Ishikawa (cell line): ENCODE measurements around the gene SPPL2A.

ENCODE experiments used
- RAD21 ChIP-seq: IDR thresholded peaks from 2 replicates; pipeline ENCODE4 v1.6.1; 2012; ENCODE audit warnings: low read depth
- TF ChIP-seq, protein P1 (sequence below): IDR thresholded peaks from 2 replicates; pipeline ENCODE4 v1.6.1; 2012

DNA sequence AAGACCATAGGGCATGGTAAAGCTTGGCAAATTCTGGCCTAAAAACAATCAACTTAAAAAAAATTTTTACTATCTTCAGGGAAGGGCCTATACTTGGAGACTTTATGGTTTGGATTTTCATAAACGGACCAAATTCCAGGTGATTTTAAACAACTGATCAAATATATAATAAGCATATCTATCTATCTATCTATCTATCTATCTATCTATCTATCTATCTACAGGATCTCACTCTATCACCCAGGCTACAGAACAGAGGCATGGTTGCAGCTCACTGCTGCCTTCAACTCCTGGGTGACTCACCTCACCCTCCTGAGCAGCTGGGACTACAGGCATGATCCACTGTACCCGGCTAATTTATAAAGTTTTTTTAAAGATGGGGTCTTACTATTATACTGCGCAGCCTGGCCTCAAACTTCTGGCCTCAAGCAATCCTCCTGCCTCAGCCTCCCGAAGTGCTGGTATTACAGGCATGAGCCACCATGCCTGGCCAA lies 6.7 kb downstream of the SPPL2A start:
- TF ChIP-seq, protein P1, sequence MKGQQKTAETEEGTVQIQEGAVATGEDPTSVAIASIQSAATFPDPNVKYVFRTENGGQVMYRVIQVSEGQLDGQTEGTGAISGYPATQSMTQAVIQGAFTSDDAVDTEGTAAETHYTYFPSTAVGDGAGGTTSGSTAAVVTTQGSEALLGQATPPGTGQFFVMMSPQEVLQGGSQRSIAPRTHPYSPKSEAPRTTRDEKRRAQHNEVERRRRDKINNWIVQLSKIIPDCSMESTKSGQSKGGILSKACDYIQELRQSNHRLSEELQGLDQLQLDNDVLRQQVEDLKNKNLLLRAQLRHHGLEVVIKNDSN: no peak
- TF ChIP-seq RAD21: no peak
